Measurements from ENCODE around the gene FBN1. TPM values are rescaled to one million over a fixed set of nuclear protein-coding genes. Genes with fewer than 3 reads are reported as not detected.

FBN1 gene
- total RNA-seq, 2 experiments from 2014 or later, result 1.3 to 1.7 TPM

GRCh38 chr15:48432688-48433087 is 212.8 kb downstream of the FBN1 start:
- Mint-ChIP-seq H3K27ac (no peak overlapping the region), H3K36me3 (ENCODE audit: low read depth) (no peaks in the 10 kb centered on the region), H3K4me3 (no peak overlapping the region), H3K4me1 (peaks cover 5% of the 10 kb centered on the region), H3K9me3 (no peaks in the 10 kb centered on the region), H3K27me3 (no peaks in the 10 kb centered on the region)
- DNase-seq, result no peak
- CTCF ChIA-PET, result no interaction called here
- POLR2A ChIA-PET, result no interaction called here

GRCh38 chr15:48427960-48428547 is 217.5 kb downstream of the FBN1 start:
- DNase-seq, result no peak
- H3K36me3 Mint-ChIP-seq (ENCODE audit: low read depth), result no peaks in the 10 kb centered on the region
- no peaks in the 10 kb centered on the region for H3K27me3 Mint-ChIP-seq
- CTCF ChIA-PET, result interaction anchor here (0.7 kb wide), 1 partner anchor 907 kb away, joined by 3 read pairs; no protein-coding TSS in a partner anchor
- no peaks in the 10 kb centered on the region for H3K4me1 Mint-ChIP-seq
- POLR2A ChIA-PET, result no interaction called here
- H3K4me3 Mint-ChIP-seq, result no peak overlapping the region
- no peak overlapping the region for H3K27ac Mint-ChIP-seq
- H3K9me3 Mint-ChIP-seq, result no peaks in the 10 kb centered on the region

- CTCF ChIA-PET, result no interaction called here
- Mint-ChIP-seq H3K4me1 (no peaks in the 10 kb centered on the region), H3K36me3 (ENCODE audit: low read depth) (no peaks in the 10 kb centered on the region), H3K4me3 (no peak overlapping the region), H3K27me3 (no peaks in the 10 kb centered on the region), H3K9me3 (no peaks in the 10 kb centered on the region), H3K27ac (no peak overlapping the region)
- no peak for DNase-seq
- POLR2A ChIA-PET, result interaction anchor here (1.1 kb wide), 1 partner anchor 12 kb away, joined by 3 read pairs; no protein-coding TSS in a partner anchor
Observed at GRCh38 chr15:48427479-48427878, 218.0 kb downstream of the FBN1 start.

- no peaks in the 10 kb centered on the region for H3K4me1 Mint-ChIP-seq
- no peaks in the 10 kb centered on the region for H3K9me3 Mint-ChIP-seq
- H3K27ac Mint-ChIP-seq, result no peak overlapping the region
- ChIA-PET POLR2A (interaction anchor here (1.1 kb wide), 1 partner anchor 11 kb away, joined by 3 read pairs; no protein-coding TSS in a partner anchor), CTCF (no interaction called here)
- H3K27me3 Mint-ChIP-seq, result no peaks in the 10 kb centered on the region
- no peak for DNase-seq
- H3K36me3 Mint-ChIP-seq (ENCODE audit: low read depth), result no peaks in the 10 kb centered on the region
- H3K4me3 Mint-ChIP-seq, result no peak overlapping the region
Observed at GRCh38 chr15:48426941-48427340, 218.6 kb downstream of the FBN1 start.

- Mint-ChIP-seq H3K36me3 (ENCODE audit: low read depth) (no peaks in the 10 kb centered on the region), H3K27me3 (no peaks in the 10 kb centered on the region)
Observed at GRCh38 chr15:48426044-48426443, 219.5 kb downstream of the FBN1 start.

GRCh38 chr15:48425051-48425450 is 220.5 kb downstream of the FBN1 start:
- Mint-ChIP-seq H3K27me3 (no peaks in the 10 kb centered on the region), H3K27ac (no peak overlapping the region), H3K9me3 (no peaks in the 10 kb centered on the region), H3K4me3 (no peak overlapping the region), H3K4me1 (no peaks in the 10 kb centered on the region), H3K36me3 (ENCODE audit: low read depth) (no peaks in the 10 kb centered on the region)
- no peak for DNase-seq
- POLR2A ChIA-PET, result no interaction called here
- CTCF ChIA-PET, result no interaction called here

More at GRCh38 chr15:48426044-48426443, 219.5 kb downstream of the FBN1 start:
- Mint-ChIP-seq H3K27ac (no peak overlapping the region), H3K9me3 (no peaks in the 10 kb centered on the region), H3K4me3 (no peak overlapping the region), H3K4me1 (no peaks in the 10 kb centered on the region)
- ChIA-PET CTCF (no interaction called here), POLR2A (no interaction called here)
- no peak for DNase-seq

GRCh38 chr15:48423896-48424475 is 221.5 kb downstream of the FBN1 start:
- POLR2A ChIA-PET, result no interaction called here
- CTCF ChIA-PET, result interaction anchor here (0.6 kb wide), 1 partner anchor 79 kb away, joined by 3 read pairs; no protein-coding TSS in a partner anchor
- Mint-ChIP-seq H3K4me1 (no peaks in the 10 kb centered on the region), H3K9me3 (no peaks in the 10 kb centered on the region), H3K27ac (no peak overlapping the region), H3K36me3 (ENCODE audit: low read depth) (no peaks in the 10 kb centered on the region), H3K4me3 (no peak overlapping the region), H3K27me3 (no peaks in the 10 kb centered on the region)
- no peak for DNase-seq

GRCh38 chr15:48423342-48423741 is 222.2 kb downstream of the FBN1 start:
- Mint-ChIP-seq H3K9me3 (no peaks in the 10 kb centered on the region), H3K27me3 (no peaks in the 10 kb centered on the region), H3K36me3 (ENCODE audit: low read depth) (no peaks in the 10 kb centered on the region), H3K4me1 (no peaks in the 10 kb centered on the region), H3K27ac (no peak overlapping the region), H3K4me3 (no peak overlapping the region)
- no peak for DNase-seq
- POLR2A ChIA-PET, result no interaction called here
- CTCF ChIA-PET, result no interaction called here

GRCh38 chr15:48422401-48422800 is 223.1 kb downstream of the FBN1 start:
- Mint-ChIP-seq H3K27me3 (no peaks in the 10 kb centered on the region), H3K4me1 (no peaks in the 10 kb centered on the region), H3K9me3 (no peaks in the 10 kb centered on the region), H3K27ac (no peak overlapping the region), H3K4me3 (no peak overlapping the region), H3K36me3 (ENCODE audit: low read depth) (no peaks in the 10 kb centered on the region)
- POLR2A ChIA-PET, result no interaction called here
- DNase-seq, result no peak
- CTCF ChIA-PET, result no interaction called here

GRCh38 chr15:48421362-48421761 is 224.1 kb downstream of the FBN1 start:
- POLR2A ChIA-PET, result no interaction called here
- Mint-ChIP-seq H3K4me1 (no peaks in the 10 kb centered on the region), H3K36me3 (ENCODE audit: low read depth) (no peaks in the 10 kb centered on the region), H3K9me3 (no peaks in the 10 kb centered on the region), H3K4me3 (no peak overlapping the region), H3K27me3 (no peaks in the 10 kb centered on the region), H3K27ac (no peak overlapping the region)
- no peak for DNase-seq
- CTCF ChIA-PET, result interaction anchor here (1.6 to 1.7 kb wide), 2 partner anchors 20 to 69 kb away, joined by 3 to 4 read pairs; no protein-coding TSS in a partner anchor

- ChIA-PET CTCF (interaction anchor here (1.6 kb wide), 1 partner anchor 21 kb away, joined by 3 read pairs; no protein-coding TSS in a partner anchor), POLR2A (no interaction called here)
- H3K27me3 Mint-ChIP-seq, result no peaks in the 10 kb centered on the region
- no peaks in the 10 kb centered on the region for H3K9me3 Mint-ChIP-seq
- no peak for DNase-seq
- H3K4me1 Mint-ChIP-seq, result no peaks in the 10 kb centered on the region
- H3K36me3 Mint-ChIP-seq (ENCODE audit: low read depth), result no peaks in the 10 kb centered on the region
- H3K27ac Mint-ChIP-seq, result no peak overlapping the region
- H3K4me3 Mint-ChIP-seq, result no peak overlapping the region
Observed at GRCh38 chr15:48419896-48420295, 225.6 kb downstream of the FBN1 start.

GRCh38 chr15:48418343-48418742 is 227.2 kb downstream of the FBN1 start:
- CTCF ChIA-PET, result no interaction called here
- Mint-ChIP-seq H3K27ac (no peak overlapping the region), H3K36me3 (ENCODE audit: low read depth) (no peaks in the 10 kb centered on the region), H3K27me3 (no peaks in the 10 kb centered on the region), H3K9me3 (no peaks in the 10 kb centered on the region), H3K4me1 (no peaks in the 10 kb centered on the region), H3K4me3 (no peak overlapping the region)
- POLR2A ChIA-PET, result no interaction called here
- no peak for DNase-seq

- Mint-ChIP-seq H3K9me3 (no peaks in the 10 kb centered on the region), H3K36me3 (ENCODE audit: low read depth) (no peaks in the 10 kb centered on the region), H3K4me3 (no peak overlapping the region), H3K4me1 (no peaks in the 10 kb centered on the region), H3K27ac (no peak overlapping the region), H3K27me3 (no peaks in the 10 kb centered on the region)
- DNase-seq, result no peak
- CTCF ChIA-PET, result no interaction called here
- POLR2A ChIA-PET, result no interaction called here
Observed at GRCh38 chr15:48416301-48416700, 229.2 kb downstream of the FBN1 start.

Measured in activated CD4-positive, alpha-beta memory T cell treated with anti-CD3 and anti-CD28 coated beads, Interleukin-2, amount 10 ng/mL, durations not matched to agents 7 days and 5 days (primary cell).